Ectodermal cell (in vitro differentiated cells): ENCODE results near the gene CRY2.

Experiments
- H3K27ac ChIP-seq: 2 replicates; pipeline ENCODE4 v1.7.0; 2013; ENCODE audit warnings: mild to moderate bottlenecking, low read depth, low read length; ENCODE audit not compliant: insufficient read depth, poor library complexity, severe bottlenecking
- H3K27me3 ChIP-seq: 2 replicates; pipeline ENCODE4 v1.7.0; 2013; ENCODE audit warnings: mild to moderate bottlenecking, low read length; ENCODE audit not compliant: insufficient read depth, control insufficient read depth, poor library complexity, severe bottlenecking
- H3K36me3 ChIP-seq: one replicate; pipeline ENCODE4 v1.7.0; 2013; ENCODE audit warnings: low read length; ENCODE audit not compliant: control insufficient read depth, insufficient read depth
- H3K4me1 ChIP-seq: one replicate; pipeline ENCODE4 v1.7.0; 2013; ENCODE audit warnings: low read length; ENCODE audit not compliant: control insufficient read depth, insufficient read depth
- H3K4me3 ChIP-seq: 2 replicates; pipeline ENCODE4 v1.7.0; 2013; ENCODE audit warnings: low read depth, low read length, control low read depth; ENCODE audit not compliant: insufficient read depth
- H3K9me3 ChIP-seq: 2 replicates; pipeline ENCODE4 v1.7.0; 2013; ENCODE audit warnings: mild to moderate bottlenecking, low read length, moderate library complexity; ENCODE audit not compliant: control insufficient read depth
- WGBS, 2 experiments: methylation state at CpG; one replicate each; pipeline ENCODE4 v1.1.7; 2013; ENCODE audit warnings: missing lambda C conversion rate in 2 of 2; 5-methylcytosine and 5-hydroxymethylcytosine counted together

The CRY2 gene

DNA sequence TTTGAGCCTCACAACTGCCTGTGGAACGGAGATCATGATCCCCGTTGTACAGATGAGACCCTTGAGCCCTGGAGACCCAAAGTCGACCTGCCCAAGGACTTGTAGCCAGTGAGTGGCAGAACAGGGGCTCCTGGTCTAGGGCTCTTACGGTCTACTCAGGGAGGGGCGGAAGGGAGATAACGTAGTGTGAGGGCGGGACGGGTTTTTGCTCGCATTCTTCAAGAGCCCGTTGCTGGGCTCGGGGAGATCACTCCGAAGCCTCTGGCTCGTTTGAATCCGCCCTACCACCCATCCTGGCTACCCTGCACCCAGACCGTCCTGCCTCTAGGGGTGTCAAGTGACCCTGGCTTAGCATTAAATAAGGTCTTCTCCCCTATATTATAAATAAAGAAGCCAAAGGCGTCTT lies 639 bp downstream of the CRY2 start:
- Histone ChIP-seq H3K9me3 (no peaks in the 10 kb centered on the region), H3K36me3 (no peaks in the 10 kb centered on the region), H3K4me3 (peak overlapping the region; percentile 66), H3K27me3 (peaks cover 30% of the 10 kb centered on the region), H3K27ac (peak overlapping the region; percentile 79), H3K4me1 (peaks cover 25% of the 10 kb centered on the region)
- WGBS, 2 experiments, result 3 to 4% methylated on average over 16 of the region's 16 CpGs

DNA sequence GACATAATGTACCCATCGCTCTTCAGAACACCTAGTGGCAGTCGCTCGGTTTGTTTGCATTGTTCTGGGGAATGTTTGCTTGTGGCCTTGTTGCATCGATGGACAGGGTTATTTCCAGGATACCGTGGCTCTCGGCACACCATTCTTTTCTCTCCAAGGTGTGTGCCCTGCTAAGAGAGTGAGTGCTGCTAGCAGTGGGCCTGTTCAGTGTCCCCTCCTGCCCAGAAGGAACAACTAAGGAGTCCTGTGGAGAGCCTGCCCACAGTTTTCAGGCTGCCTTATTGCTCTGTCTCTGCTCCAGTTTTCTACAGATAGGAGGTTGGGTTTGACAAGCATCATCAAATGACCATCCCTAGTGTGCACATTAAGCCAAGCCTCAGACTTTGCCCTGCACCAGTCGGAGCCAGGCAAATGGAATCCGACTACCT lies 1.4 kb downstream of the CRY2 start:
- peak overlapping the region; percentile 66 for H3K4me3 ChIP-seq
- no peaks in the 10 kb centered on the region for H3K36me3 ChIP-seq
- WGBS, 2 experiments, result 72 to 74% methylated on average over 8 of the region's 8 CpGs
- no peaks in the 10 kb centered on the region for H3K9me3 ChIP-seq
- H3K27me3 ChIP-seq, result peaks cover 25% of the 10 kb centered on the region
- H3K27ac ChIP-seq, result no peak overlapping the region
- peaks cover 25% of the 10 kb centered on the region for H3K4me1 ChIP-seq

DNA sequence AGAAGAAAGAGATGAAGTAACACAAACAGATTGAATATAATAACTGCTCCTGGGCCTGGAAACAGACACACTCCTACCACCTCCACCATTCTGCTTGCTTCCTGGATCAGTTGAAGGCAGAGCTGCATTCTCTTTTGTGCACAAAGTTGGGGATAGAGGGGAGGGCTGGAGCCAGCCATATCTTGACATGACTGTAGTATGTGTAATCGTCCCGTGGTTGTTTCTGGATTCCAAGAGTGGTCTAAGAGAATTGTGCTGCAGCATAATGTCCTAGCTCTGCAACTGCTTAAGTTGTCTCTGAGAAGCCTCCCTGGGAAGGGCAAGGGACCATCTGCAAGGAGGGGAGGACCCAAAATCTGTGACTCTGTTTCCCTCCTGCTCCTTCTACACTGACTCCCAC lies 3.2 kb downstream of the CRY2 start:
- no peaks in the 10 kb centered on the region for H3K9me3 ChIP-seq
- WGBS, 2 experiments, result 91 to 97% methylated on average over 2 of the region's 2 CpGs
- no peaks in the 10 kb centered on the region for H3K36me3 ChIP-seq
- H3K27me3 ChIP-seq, result peaks cover 16% of the 10 kb centered on the region
- H3K27ac ChIP-seq, result no peak overlapping the region
- peaks cover 32% of the 10 kb centered on the region for H3K4me1 ChIP-seq
- no peak overlapping the region for H3K4me3 ChIP-seq

GRCh38 chr11:45851228-45851627 lies 4.0 kb downstream of the CRY2 start:
- H3K9me3 ChIP-seq, result no peaks in the 10 kb centered on the region
- H3K36me3 ChIP-seq, result no peaks in the 10 kb centered on the region
- H3K4me3 ChIP-seq, result no peak overlapping the region
- 94% methylated on average over 2 of the region's 2 CpGs for WGBS, 2 experiments
- H3K27me3 ChIP-seq, result peaks cover 8% of the 10 kb centered on the region
- peaks cover 32% of the 10 kb centered on the region for H3K4me1 ChIP-seq
- no peak overlapping the region for H3K27ac ChIP-seq

DNA sequence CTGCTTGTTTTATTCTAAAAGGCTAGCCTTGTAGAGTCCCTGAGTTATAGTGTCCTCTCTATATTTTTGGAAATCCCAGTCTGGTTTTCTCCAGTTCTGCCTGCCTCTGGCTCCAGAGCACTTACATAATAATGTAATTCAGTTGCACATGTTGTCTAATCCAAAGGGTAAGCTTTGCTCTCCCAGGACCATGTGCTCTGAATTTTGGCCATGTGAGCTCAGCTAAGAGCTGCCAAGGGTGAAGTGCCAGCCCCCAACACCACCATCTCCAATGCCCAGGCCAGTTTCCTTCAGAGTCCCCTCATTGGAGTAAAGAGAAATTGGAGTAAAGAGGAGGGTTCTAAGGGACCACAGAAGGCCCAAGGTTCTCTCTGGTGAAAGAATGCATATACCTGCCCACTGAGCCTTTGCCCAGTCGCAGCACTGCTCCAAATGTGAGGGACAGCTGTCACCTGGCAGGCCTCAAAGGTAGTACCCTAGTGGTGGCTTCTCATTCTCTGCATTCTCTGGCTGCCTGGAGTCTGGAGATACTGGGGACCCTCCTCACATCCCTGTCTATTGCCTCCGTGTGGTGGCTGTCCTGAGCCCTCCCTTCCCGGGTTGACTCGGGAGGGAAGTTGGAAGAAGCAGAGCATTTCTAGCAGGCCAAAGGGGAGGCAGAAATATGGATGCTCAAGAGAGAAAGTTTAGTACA lies 4.9 kb downstream of the CRY2 start:
- H3K36me3 ChIP-seq, result no peaks in the 10 kb centered on the region
- no peak overlapping the region for H3K4me3 ChIP-seq
- H3K27ac ChIP-seq, result no peak overlapping the region
- H3K4me1 ChIP-seq, result peaks cover 26% of the 10 kb centered on the region
- no peaks in the 10 kb centered on the region for H3K27me3 ChIP-seq
- H3K9me3 ChIP-seq, result no peaks in the 10 kb centered on the region
- 16 to 18% methylated on average over 4 of the region's 4 CpGs for WGBS, 2 experiments

GRCh38 chr11:45852712-45853101 lies 5.4 kb downstream of the CRY2 start:
- no peaks in the 10 kb centered on the region for H3K36me3 ChIP-seq
- H3K4me3 ChIP-seq, result no peak overlapping the region
- peaks cover 29% of the 10 kb centered on the region for H3K4me1 ChIP-seq
- no peaks in the 10 kb centered on the region for H3K27me3 ChIP-seq
- no peak overlapping the region for H3K27ac ChIP-seq
- H3K9me3 ChIP-seq, result no peaks in the 10 kb centered on the region
- WGBS, 2 experiments, result 0 to 30% methylated on average over 1 of the region's 1 CpG

DNA sequence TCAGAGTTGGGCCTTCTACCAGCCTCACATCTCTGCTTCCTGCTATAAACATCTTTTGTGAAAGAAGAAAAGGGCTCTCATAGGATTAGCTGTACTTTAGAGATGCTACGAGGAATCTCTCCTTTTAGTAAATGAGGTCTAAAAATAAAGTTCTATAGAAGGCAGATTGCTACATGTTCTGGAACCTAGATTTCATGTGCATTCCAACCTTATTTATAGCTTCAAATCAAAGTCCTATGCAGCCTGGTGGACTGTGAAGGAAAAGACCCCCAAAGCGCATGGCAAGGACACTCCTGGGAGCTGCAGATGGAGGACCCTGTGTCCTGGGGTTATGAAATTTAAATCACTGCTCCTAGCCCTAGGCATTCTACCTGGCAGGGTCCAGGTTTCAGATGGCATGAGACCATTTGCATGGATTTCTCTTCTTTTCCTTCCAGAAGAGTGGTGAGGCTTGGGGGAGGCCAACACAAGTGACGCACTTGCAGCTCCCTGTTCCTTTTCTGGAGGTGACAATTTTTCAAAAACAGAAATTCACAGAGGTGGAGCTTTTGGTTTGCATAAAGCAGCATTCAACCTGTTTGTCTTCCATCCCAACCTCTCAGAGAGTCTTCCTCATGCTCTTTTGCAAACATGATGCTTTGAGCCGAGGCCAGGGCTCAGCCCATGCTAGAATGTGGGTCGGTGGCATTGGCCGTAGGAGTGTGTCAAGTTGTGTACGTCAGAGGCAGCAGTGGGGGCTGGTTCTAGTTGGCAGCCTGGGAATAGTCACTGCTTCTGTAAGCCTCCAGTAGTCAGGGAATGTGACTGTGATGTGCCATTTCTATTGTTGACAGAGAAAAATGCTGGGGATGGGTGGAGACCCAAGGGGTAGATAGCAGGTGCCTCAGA lies 6.3 kb downstream of the CRY2 start:
- Histone ChIP-seq H3K9me3 (no peaks in the 10 kb centered on the region), H3K27ac (no peak overlapping the region), H3K27me3 (no peaks in the 10 kb centered on the region), H3K36me3 (no peaks in the 10 kb centered on the region), H3K4me3 (no peak overlapping the region), H3K4me1 (peaks cover 29% of the 10 kb centered on the region)
- WGBS, 2 experiments, result 89 to 92% methylated on average over 7 of the region's 7 CpGs

- no peaks in the 10 kb centered on the region for H3K36me3 ChIP-seq
- 60 to 63% methylated on average over 5 of the region's 5 CpGs for WGBS, 2 experiments
- H3K27me3 ChIP-seq, result no peaks in the 10 kb centered on the region
- H3K9me3 ChIP-seq, result no peaks in the 10 kb centered on the region
- H3K4me1 ChIP-seq, result peaks cover 40% of the 10 kb centered on the region
- H3K4me3 ChIP-seq, result no peak overlapping the region
- no peak overlapping the region for H3K27ac ChIP-seq
Observed at GRCh38 chr11:45855308-45855707, 8.0 kb downstream of the CRY2 start.

GRCh38 chr11:45856044-45856468 lies 8.8 kb downstream of the CRY2 start:
- Histone ChIP-seq H3K27me3 (no peaks in the 10 kb centered on the region), H3K9me3 (no peaks in the 10 kb centered on the region), H3K4me1 (peaks cover 40% of the 10 kb centered on the region), H3K4me3 (no peak overlapping the region), H3K27ac (no peak overlapping the region), H3K36me3 (peaks cover 7% of the 10 kb centered on the region)
- 94 to 95% methylated on average over 6 of the region's 6 CpGs for WGBS, 2 experiments

GRCh38 chr11:45857961-45858474 lies 10.7 kb downstream of the CRY2 start:
- Histone ChIP-seq H3K27me3 (no peaks in the 10 kb centered on the region), H3K9me3 (no peaks in the 10 kb centered on the region), H3K36me3 (peaks cover 23% of the 10 kb centered on the region), H3K4me1 (peaks cover 32% of the 10 kb centered on the region), H3K27ac (peak overlapping the region; percentile 30), H3K4me3 (no peak overlapping the region)
- 82 to 90% methylated on average over 2 of the region's 2 CpGs for WGBS, 2 experiments
